Measurements from ENCODE around the gene MYO5B. TPM values are rescaled to one million over a fixed set of nuclear protein-coding genes. Genes with fewer than 3 reads are reported as not detected.

Gene MYO5B
- polyA plus RNA-seq, 6 donors from 2014 or later: 0.44 TPM; not detected in 5

DNA sequence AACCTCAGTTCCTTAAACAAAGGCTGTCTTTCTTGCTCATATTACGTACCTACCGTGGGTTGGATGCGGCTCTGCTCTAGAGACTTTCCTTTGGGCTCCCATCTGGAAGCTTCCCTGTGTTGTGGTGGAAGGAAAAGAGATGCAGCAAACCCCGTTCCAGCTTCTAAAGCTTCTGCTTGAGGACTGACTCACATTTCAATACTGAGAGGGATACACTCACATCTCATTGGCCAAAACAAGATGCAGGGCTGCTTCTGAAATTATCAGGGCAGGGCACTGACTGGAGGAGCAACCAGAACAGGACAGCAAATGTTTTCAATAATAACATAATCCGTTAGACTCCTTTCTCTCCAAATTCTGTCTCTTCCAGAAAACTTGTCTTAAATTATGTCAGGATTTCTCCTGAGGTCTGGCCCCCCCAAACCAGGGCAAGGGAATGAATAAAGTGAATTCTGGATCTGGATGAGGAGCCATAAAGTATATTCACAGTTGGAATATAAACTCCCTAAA, 4.5 kb upstream of the MYO5B start:
- Mint-ChIP-seq H3K4me3 (peak overlapping the region in 1 of 8 donors; percentile 65), H3K27ac (no peak overlapping the region), H3K27me3 (peaks cover 68 to 80% (median 74%) of the 10 kb centered on the region in 3 donors), H3K4me1 (peaks cover 5 to 17% (median 14%) of the 10 kb centered on the region in 3 donors), H3K9me3 (peaks cover 5 to 23% (median 13%) of the 10 kb centered on the region in 7 donors), H3K36me3 (peaks cover under 1 to 21% of the 10 kb centered on the region in 2 donors)
- DNase-seq (no peak), ATAC-seq (ENCODE audit: low read depth in 2 of 2) (no peak)

DNA sequence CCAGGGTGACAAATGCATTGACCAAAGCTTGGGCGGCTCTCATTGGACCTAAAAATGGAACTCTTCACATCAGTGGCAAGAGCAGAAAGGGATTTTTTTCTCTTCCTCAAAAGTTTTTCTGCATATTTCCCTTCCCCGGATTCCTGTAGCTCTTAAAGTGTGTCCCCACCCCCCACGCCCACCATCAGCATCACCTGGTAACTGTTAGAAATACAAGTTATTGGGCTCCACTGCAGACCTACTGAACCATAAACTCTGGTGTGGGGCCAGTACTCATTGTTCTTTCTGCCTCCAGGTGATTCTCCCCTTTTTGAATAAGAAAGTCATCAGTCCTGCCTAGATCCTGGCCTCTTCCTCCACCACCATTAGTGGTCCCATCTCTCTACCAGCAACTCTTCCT, 1.3 kb upstream of the MYO5B start:
- Mint-ChIP-seq H3K36me3 (peaks cover 0 to 21% of the 10 kb centered on the region in 2 donors), H3K4me3 (peak overlapping the region in 5 of 8 donors; percentile 36 to 67 (median 60)), H3K27ac (no peak overlapping the region), H3K4me1 (peaks cover 10 to 19% (median 14%) of the 10 kb centered on the region in 3 donors), H3K27me3 (peaks cover 60 to 80% (median 78%) of the 10 kb centered on the region in 3 donors), H3K9me3 (peaks cover 5 to 18% (median 12%) of the 10 kb centered on the region in 7 donors)
- ATAC-seq (ENCODE audit: low read depth in 2 of 2) (no peak), DNase-seq (no peak)

DNA sequence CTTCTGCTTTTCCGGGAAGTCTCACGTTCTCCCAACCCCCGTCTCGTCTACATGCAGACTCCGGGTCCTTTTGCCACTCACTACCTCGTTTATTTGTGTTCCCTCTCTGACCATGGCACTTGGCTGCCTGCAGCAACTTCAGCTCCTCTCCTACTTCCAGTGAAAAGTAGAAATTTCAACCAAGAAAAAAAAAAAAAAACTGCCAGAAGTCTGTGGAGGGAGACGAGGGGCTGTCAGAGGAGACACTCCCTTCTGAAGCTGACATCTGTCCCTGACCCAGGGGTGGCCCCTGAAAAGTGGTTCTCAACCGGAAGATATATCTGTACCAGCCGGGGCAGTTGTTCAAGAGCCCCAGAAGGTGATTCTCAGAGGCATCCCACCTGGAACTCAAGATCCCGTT, 742 bp upstream of the MYO5B start:
- ATAC-seq (ENCODE audit: low read depth in 2 of 2): no peak
- peaks cover 5 to 12% (median 6%) of the 10 kb centered on the region in 7 donors for H3K9me3 Mint-ChIP-seq
- no peak overlapping the region for H3K27ac Mint-ChIP-seq
- peaks cover 0 to 15% of the 10 kb centered on the region in 2 donors for H3K36me3 Mint-ChIP-seq
- H3K27me3 Mint-ChIP-seq: peaks cover 59 to 78% (median 74%) of the 10 kb centered on the region in 3 donors
- peak overlapping the region; percentile 60 to 83 (median 76) for H3K4me3 Mint-ChIP-seq
- no peak for DNase-seq
- peaks cover 10 to 19% (median 14%) of the 10 kb centered on the region in 3 donors for H3K4me1 Mint-ChIP-seq

DNA sequence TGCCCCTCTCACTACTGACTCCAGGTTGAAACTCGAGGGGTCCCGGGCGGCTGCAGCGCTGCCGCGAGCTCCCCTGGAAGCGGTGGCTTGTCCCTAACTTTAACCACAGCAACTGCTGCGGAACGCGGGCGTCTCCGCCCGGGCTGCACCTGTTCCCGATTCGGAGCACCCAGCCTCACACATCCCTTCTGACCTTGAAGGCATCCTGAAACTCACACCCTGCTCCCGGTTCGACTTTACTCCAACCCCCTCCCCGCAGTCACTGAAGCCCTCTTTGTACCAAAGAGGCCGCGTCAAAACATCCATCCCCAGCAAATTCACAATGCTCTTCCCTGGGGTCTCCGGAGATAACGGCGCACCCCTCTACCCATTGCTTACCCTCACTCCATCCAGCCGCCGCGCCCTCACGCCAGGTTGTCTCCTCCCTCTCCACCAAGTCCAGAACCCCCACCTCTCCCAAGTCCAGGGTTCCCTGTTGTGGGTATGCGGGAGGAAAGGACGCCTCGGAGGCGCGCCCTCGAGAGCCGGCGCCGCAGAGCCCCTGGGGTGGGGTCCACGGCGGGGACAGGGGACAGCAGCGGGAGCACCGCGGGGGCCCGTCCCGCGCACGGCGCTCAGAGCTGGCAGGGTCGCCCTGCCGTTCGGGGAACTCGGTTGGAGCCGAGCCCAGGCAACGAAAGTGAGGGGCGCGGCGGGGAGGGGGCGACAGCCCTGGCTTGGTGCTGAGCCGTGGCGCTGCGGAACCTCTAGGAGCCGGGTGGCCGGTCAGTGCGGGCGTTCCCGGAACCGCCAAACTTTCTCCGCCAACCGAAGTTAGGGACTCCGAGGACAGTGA, 934 bp downstream of the MYO5B start:
- H3K27ac Mint-ChIP-seq: no peak overlapping the region
- H3K9me3 Mint-ChIP-seq: peaks cover 0 to 5% (median 0%) of the 10 kb centered on the region in 7 donors
- H3K27me3 Mint-ChIP-seq: peaks cover 44 to 80% (median 58%) of the 10 kb centered on the region in 3 donors
- ATAC-seq (ENCODE audit: low read depth in 2 of 2) (no peak), DNase-seq (no peak)
- H3K4me3 Mint-ChIP-seq: peak overlapping the region; percentile 58 to 86 (median 71)
- peaks cover 0 to 7% of the 10 kb centered on the region in 2 donors for H3K36me3 Mint-ChIP-seq
- peaks cover 10 to 19% (median 14%) of the 10 kb centered on the region in 3 donors for H3K4me1 Mint-ChIP-seq

DNA sequence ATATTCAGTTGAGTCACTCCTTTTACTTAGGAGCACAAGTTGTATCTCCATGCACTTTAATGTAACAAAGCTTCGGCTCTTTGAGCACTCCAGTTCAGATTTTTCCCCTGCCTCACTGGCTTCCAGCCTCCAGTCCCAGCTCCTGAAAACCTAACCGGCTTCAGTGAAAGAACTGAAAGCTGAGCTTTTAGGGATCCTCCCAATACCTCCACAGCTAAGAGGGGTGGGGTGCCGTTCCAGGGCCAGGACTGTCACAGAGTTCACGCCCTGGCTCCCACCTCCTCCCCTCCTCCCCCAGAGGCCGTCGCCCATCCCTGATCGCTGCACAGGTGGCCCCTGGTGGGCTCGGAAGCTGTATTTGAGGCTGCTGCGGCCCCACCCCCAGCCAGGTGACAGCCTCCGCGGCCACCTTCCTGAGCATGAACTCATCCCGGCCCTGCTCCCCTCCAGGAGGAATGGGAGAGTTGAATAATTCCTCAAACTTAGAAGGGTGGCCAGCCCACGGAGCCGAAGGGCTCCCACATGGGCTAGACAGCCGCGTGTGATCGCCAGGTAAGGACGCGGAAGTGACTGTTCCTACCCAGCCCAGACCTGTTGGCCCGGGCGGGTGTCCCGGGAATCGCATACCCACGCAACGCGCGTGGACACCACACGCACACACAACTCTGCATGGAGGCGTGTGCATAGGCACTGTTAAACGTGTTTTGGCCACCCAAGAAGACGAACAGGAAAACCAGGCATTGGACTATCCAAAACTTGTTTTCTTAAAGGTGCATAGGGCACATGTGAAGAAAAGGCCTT, 1.8 kb downstream of the MYO5B start:
- Mint-ChIP-seq H3K27me3 (peaks cover 39 to 78% (median 49%) of the 10 kb centered on the region in 3 donors), H3K27ac (no peak overlapping the region), H3K9me3 (peaks cover 0 to 5% (median 0%) of the 10 kb centered on the region in 7 donors), H3K4me1 (peaks cover 10 to 19% (median 14%) of the 10 kb centered on the region in 3 donors), H3K36me3 (peaks cover 0 to 7% of the 10 kb centered on the region in 2 donors), H3K4me3 (peak overlapping the region in 7 of 8 donors; percentile 2 to 86 (median 60))
- ATAC-seq (ENCODE audit: low read depth in 2 of 2): no peak
- no peak for DNase-seq

DNA sequence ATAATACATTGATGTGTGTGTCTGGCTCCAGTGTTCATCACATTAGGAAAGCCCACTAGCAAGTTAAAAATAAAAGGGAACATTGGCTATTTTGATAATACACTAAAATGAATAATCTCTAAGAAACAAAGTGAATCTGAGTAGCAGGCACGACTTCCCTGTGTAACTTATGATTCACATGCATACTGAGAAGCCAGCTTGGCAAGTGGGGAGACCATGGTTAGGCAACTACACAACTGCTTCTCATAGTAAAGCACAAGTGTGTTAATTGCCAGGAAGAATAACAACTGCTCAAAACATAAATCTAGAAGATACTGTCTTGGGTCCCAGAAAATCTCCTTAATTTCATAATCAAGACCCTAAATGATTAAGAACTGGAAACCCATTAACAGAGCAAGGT, 4.0 kb downstream of the MYO5B start:
- H3K27me3 Mint-ChIP-seq: peaks cover 32 to 66% (median 37%) of the 10 kb centered on the region in 3 donors
- H3K36me3 Mint-ChIP-seq: no peaks in the 10 kb centered on the region
- peaks cover 10 to 19% (median 14%) of the 10 kb centered on the region in 3 donors for H3K4me1 Mint-ChIP-seq
- H3K4me3 Mint-ChIP-seq: no peak overlapping the region
- H3K9me3 Mint-ChIP-seq: no peaks in the 10 kb centered on the region
- ATAC-seq (ENCODE audit: low read depth in 2 of 2): no peak
- H3K27ac Mint-ChIP-seq: no peak overlapping the region
- no peak for DNase-seq

DNA sequence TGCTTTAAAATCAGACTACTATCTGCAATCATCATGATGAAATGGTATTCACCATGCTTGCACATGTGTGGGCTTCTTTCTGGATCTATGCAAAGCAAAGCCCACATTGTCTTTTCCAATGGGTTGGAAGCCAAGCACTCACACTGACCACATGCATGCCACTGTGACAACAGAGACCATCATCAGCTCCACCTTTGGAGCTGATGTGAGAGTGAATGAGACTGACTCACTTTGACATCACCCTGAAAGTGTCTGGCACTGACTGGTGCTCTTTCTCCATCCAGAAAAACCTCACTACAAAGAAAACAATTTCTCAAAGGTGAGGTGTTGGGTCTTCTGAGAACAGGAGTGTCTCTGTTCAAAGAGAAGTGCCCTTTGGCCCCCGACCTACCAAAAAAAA, 4.7 kb downstream of the MYO5B start:
- no peak for DNase-seq
- Mint-ChIP-seq H3K4me3 (no peak overlapping the region), H3K27ac (peak overlapping the region in 1 of 6 donors; percentile 50), H3K9me3 (no peaks in the 10 kb centered on the region), H3K4me1 (peaks cover 5 to 12% (median 11%) of the 10 kb centered on the region in 3 donors), H3K36me3 (no peaks in the 10 kb centered on the region), H3K27me3 (peaks cover 26 to 59% (median 30%) of the 10 kb centered on the region in 3 donors)
- no peak for ATAC-seq (ENCODE audit: low read depth in 2 of 2)

DNA sequence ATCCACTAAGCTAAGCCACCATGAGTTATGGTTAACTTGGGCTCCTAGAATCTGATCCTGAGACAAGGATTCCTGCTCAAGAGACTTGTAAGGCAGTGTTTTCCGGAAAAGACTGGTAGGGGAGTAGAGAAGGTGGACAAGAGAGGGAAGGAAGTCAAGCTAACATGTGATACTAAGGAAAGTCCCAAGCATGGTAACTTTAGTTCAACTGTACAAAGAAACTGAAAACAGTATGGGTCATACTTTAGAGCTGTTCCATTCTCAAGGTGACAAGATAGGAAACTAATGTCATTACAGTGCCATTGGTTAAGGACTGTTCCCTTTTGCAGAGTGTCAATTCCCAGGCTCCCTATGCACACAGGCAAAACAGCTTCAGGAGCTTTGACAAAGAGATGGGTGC, 5.8 kb downstream of the MYO5B start:
- H3K27ac Mint-ChIP-seq: no peak overlapping the region
- no peaks in the 10 kb centered on the region for H3K36me3 Mint-ChIP-seq
- ATAC-seq (ENCODE audit: low read depth in 2 of 2): peak in 1 of 2 donors; percentile 69
- H3K27me3 Mint-ChIP-seq: peaks cover 28 to 61% (median 32%) of the 10 kb centered on the region in 3 donors
- H3K4me1 Mint-ChIP-seq: peaks cover 5 to 11% (median 11%) of the 10 kb centered on the region in 3 donors
- no peak for DNase-seq
- H3K4me3 Mint-ChIP-seq: peak overlapping the region in 1 of 8 donors; percentile 50
- H3K9me3 Mint-ChIP-seq: no peaks in the 10 kb centered on the region

DNA sequence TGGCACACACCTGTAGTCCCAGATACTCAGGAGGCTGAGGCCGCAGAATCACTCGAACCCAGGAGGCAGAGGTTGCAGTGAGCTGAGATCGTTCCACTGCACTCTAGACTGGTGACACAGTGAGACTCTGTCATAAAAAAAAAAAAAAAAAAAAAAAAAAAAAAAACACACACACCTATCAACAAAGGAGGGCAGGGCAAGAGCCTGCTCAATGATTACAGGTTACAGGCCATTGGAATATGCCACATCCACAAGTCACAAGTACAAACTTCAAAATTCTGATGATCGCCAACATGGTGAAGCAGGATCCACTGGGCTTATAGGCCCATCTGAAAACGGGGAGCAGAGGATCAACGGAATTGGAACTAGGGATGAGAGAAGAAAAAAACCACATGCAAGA, 6.3 kb downstream of the MYO5B start:
- H3K36me3 Mint-ChIP-seq: no peaks in the 10 kb centered on the region
- H3K4me3 Mint-ChIP-seq: no peak overlapping the region
- no peak for ATAC-seq (ENCODE audit: low read depth in 2 of 2)
- H3K27ac Mint-ChIP-seq: no peak overlapping the region
- no peak for DNase-seq
- peaks cover 29 to 61% (median 32%) of the 10 kb centered on the region in 3 donors for H3K27me3 Mint-ChIP-seq
- H3K9me3 Mint-ChIP-seq: no peaks in the 10 kb centered on the region
- H3K4me1 Mint-ChIP-seq: peaks cover 0 to 7% (median 6%) of the 10 kb centered on the region in 3 donors

DNA sequence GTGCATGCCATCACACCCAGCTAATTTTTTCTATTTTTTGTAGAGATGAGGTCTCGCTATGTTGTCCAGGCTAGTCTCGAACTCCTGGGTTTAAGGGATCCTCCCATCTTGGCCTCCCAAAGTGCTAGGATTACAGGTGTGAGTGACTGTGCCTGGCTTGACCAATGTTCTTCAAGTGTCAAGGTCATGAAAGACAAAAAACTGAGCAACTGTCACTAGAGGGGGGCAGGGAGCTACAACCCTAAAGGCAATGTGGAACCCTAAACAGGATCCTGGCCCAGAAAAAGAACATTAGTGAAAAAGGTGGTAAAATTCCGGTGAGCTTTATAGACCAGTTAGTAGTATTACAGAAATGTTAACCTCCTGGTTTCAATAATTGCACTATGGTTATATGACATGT, 7.3 kb downstream of the MYO5B start:
- Mint-ChIP-seq H3K36me3 (no peaks in the 10 kb centered on the region), H3K4me1 (no peaks in the 10 kb centered on the region), H3K9me3 (no peaks in the 10 kb centered on the region), H3K4me3 (no peak overlapping the region), H3K27me3 (peaks cover 30 to 53% (median 37%) of the 10 kb centered on the region in 3 donors), H3K27ac (no peak overlapping the region)
- no peak for DNase-seq
- ATAC-seq (ENCODE audit: low read depth in 2 of 2): no peak

DNA sequence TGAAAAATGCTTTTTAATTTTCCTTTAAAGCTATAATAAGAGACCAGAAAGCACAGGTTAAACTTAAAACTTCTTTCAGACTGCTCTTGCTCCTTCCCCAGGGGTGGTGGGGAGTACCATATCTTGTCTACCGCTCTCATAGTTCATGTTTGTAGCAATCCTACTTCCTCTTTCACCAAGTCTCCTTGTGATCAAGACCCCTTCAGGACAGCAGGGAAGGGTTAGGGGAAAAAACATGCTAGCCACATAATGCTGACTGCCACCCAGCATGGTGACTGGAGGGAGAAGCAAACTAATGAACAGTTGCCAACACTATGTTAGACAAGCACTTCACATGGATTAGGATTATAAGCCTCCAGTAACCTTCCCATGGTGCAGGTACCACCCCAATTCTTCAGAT, 8.6 kb downstream of the MYO5B start:
- DNase-seq: no peak
- H3K4me3 Mint-ChIP-seq: no peak overlapping the region
- no peak for ATAC-seq (ENCODE audit: low read depth in 2 of 2)
- no peak overlapping the region for H3K27ac Mint-ChIP-seq
- no peaks in the 10 kb centered on the region for H3K9me3 Mint-ChIP-seq
- no peaks in the 10 kb centered on the region for H3K4me1 Mint-ChIP-seq
- H3K27me3 Mint-ChIP-seq: peaks cover 25 to 44% (median 28%) of the 10 kb centered on the region in 3 donors
- no peaks in the 10 kb centered on the region for H3K36me3 Mint-ChIP-seq

DNA sequence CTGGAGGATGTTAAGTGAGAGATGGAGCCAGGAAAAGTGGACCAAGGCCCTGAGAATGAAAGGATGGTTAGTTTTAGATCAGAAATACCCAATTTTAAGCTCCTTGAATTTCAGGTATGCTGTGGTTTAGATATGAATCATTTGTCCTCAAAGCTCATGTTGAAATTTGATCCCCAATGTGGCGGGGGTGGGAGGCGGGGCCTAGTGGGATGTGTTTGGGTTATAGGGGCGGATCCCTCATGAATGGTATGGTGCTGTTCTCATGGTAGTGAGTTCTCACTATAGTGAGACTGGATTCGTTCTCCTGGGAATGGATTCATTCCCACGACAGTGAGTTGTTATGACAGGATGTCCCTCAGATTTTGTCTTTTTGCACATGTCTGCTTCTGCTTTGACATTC, 11.4 kb downstream of the MYO5B start:
- DNase-seq (no peak), ATAC-seq (ENCODE audit: low read depth in 2 of 2) (no peak)
- H3K27me3 Mint-ChIP-seq: peaks cover 35 to 48% (median 40%) of the 10 kb centered on the region in 3 donors
- H3K36me3 Mint-ChIP-seq: no peaks in the 10 kb centered on the region
- H3K4me1 Mint-ChIP-seq: no peaks in the 10 kb centered on the region
- no peak overlapping the region for H3K27ac Mint-ChIP-seq
- no peaks in the 10 kb centered on the region for H3K9me3 Mint-ChIP-seq
- H3K4me3 Mint-ChIP-seq: no peak overlapping the region

DNA sequence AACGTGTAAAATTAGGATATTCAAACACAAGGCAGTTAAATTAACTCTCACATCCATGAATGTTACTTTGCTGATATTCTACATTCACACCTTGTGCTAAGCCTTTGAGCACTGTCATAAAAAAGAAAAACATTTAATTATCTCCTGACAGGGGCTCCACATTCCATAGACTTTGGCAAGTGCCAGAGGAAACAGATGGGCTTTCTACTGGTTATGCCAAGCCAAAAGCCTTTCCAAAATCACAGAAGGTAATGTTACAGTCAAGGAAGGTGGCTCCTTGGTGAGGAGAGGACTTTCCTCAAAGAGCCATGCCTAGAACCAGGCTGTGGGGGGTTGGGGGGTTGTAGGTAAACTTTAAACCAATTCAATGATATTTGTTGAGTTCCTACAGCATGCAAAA, 12.4 kb downstream of the MYO5B start:
- DNase-seq (no peak), ATAC-seq (ENCODE audit: low read depth in 2 of 2) (no peak)
- Mint-ChIP-seq H3K36me3 (no peaks in the 10 kb centered on the region), H3K27ac (no peak overlapping the region), H3K9me3 (peaks cover 0 to under 1% (median 0%) of the 10 kb centered on the region in 7 donors), H3K27me3 (peaks cover 36 to 58% (median 43%) of the 10 kb centered on the region in 3 donors), H3K4me1 (no peaks in the 10 kb centered on the region), H3K4me3 (no peak overlapping the region)

Measured in naive B cell (primary cell).